HT-29 (cell line): ENCODE results near the gene SPHK2. TPM values are rescaled to one million over a fixed set of nuclear protein-coding genes. Genes with fewer than 3 reads are reported as not detected.

Experiments
- DNase-seq: peaks from one replicate; pipeline ENCODE4 v3.0.0-alpha.2; 2015; ENCODE audit warnings: low spot score
- total RNA-seq: library from RNA; depleted of rRNA; stranded (reverse); fragments of >200 nt; shearing (Covaris generic); gene quantifications from 2 replicates; pipeline ENCODE4 v1.2.3, GENCODE V29; 2014

The SPHK2 gene
- total RNA-seq, 1 experiment from 2014 or later: 115 TPM

- DNase-seq: no peak
Observed at GRCh38 chr19:48603449-48603848, 15.9 kb upstream of the SPHK2 start.

GRCh38 chr19:48603850-48604249 lies 15.5 kb upstream of the SPHK2 start:
- no peak for DNase-seq

- no peak for DNase-seq
Observed at GRCh38 chr19:48606463-48607358, 12.6 kb upstream of the SPHK2 start, which contains the start of gene SPACA4. TSS of gene SPACA4 (plus strand) at chr19:48606742. CDS start at chr19:48606979, 237 bp downstream.

GRCh38 chr19:48607359-48607755 lies 11.9 kb upstream of the SPHK2 start:
- no peak for DNase-seq

GRCh38 chr19:48608798-48609263 lies 10.5 kb upstream of the SPHK2 start:
- DNase-seq: peak; percentile 93

GRCh38 chr19:48609571-48610108 lies 9.7 kb upstream of the SPHK2 start:
- DNase-seq: no peak

GRCh38 chr19:48611872-48612271 lies 7.4 kb upstream of the SPHK2 start:
- no peak for DNase-seq

GRCh38 chr19:48613024-48613851 lies 6.1 kb upstream of the SPHK2 start:
- peak; percentile 82 for DNase-seq

- peak; percentile 41 for DNase-seq
Observed at GRCh38 chr19:48613852-48614435, 5.4 kb upstream of the SPHK2 start.

GRCh38 chr19:48614436-48615230 lies 4.7 kb upstream of the SPHK2 start, which contains the start of gene FAM83E:
TSS of gene FAM83E (minus strand) at chr19:48615076. CDS start at chr19:48613372, 1,704 bp downstream.
- peak; percentile 97 for DNase-seq

- DNase-seq: no peak
Observed at GRCh38 chr19:48615231-48616040, 3.9 kb upstream of the SPHK2 start.

- no peak for DNase-seq
Observed at GRCh38 chr19:48616041-48616436, 3.3 kb upstream of the SPHK2 start.

- DNase-seq: no peak
Observed at GRCh38 chr19:48616491-48617056, 2.7 kb upstream of the SPHK2 start.

- peak; percentile 64 for DNase-seq
Observed at GRCh38 chr19:48617146-48617937, 2.0 kb upstream of the SPHK2 start.

- peak; percentile 49 for DNase-seq
Observed at GRCh38 chr19:48618278-48618915, 909 bp upstream of the SPHK2 start.

GRCh38 chr19:48619692-48620585 lies 633 bp downstream of the SPHK2 start:
- no peak for DNase-seq

GRCh38 chr19:48623556-48624066 lies 4.3 kb downstream of the SPHK2 start:
- DNase-seq: peak; percentile 33
